NCI-H82 (cell line): Measurements from ENCODE around the gene SPTAN1.

Experiments
- DNase-seq: peaks from one replicate; lab custom pipeline; 2025; lab: John Stamatoyannopoulos, UW

The SPTAN1 gene

GRCh38 chr9:128669786-128670185, 117.4 kb downstream of the SPTAN1 start:
- DNase-seq = no peak

- no peak for DNase-seq
Observed at GRCh38 chr9:128675382-128675781, 123.0 kb downstream of the SPTAN1 start.

- DNase-seq = no peak
Observed at GRCh38 chr9:128677794-128678193, 125.4 kb downstream of the SPTAN1 start.
